ENCODE measurements around the gene FAM170B.

GRCh38 chr10:49082766-49083165, 51.1 kb downstream of the FAM170B start:
- no peak for TF ChIP-seq CTCF (conservative IDR thresholded peaks at IDR 0.05; ENCODE audit: low read depth, low read length)
- no peak for TF ChIP-seq EZH2 (IDR thresholded peaks at IDR 0.05; ENCODE audit: low read length, unreplicated experiment)

Data from PC-3 (cell line).